ENCODE data around the gene TRIM25. TPM values are rescaled to one million over a fixed set of nuclear protein-coding genes. Genes with fewer than 3 reads are reported as not detected.

The TRIM25 gene, protein sequence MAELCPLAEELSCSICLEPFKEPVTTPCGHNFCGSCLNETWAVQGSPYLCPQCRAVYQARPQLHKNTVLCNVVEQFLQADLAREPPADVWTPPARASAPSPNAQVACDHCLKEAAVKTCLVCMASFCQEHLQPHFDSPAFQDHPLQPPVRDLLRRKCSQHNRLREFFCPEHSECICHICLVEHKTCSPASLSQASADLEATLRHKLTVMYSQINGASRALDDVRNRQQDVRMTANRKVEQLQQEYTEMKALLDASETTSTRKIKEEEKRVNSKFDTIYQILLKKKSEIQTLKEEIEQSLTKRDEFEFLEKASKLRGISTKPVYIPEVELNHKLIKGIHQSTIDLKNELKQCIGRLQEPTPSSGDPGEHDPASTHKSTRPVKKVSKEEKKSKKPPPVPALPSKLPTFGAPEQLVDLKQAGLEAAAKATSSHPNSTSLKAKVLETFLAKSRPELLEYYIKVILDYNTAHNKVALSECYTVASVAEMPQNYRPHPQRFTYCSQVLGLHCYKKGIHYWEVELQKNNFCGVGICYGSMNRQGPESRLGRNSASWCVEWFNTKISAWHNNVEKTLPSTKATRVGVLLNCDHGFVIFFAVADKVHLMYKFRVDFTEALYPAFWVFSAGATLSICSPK
- total RNA-seq (10 to 100 TPM; 58.4 to 62.7 TPM), polyA plus RNA-seq (1 to 10 TPM; 2.9 to 8.3 TPM)

DNA sequence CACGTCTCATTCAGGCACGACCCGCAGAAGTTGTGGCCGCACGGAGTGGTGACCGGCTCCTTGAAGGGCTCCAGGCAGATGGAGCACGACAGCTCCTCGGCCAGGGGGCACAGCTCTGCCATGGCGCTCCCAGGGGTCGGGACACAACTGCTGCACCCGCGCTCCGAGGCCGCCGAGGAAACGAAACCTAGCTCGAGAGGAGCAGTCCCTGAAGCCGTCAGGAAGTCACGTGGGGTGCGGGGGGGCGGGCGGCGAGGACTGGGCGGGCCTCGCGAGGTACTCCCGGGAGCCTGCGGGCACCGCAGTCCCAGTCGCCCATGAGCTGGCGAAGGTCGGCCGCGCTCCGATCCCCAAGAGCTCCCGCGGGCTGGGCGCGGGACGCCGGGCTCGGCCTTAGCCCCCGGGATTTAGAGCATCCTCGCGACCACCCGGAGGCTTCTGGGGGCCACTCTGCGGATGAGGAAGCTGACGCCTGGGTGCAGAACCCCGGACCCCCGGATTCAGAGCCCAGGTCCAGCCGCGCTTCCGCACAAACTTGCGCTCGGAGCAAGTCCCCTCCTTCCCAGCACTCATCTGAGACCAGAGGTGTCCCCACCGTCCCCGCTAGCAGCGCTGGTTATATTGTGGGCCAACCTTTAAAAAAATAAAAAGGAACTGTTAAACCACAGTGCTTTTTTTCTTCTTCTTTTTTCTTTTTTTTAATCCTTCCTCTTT is at the start of gene TRIM25:
Gene TRIM25, minus strand, starts transcription at position 183 of the 714 bp plus-strand sequence. Its CDS starts 61 bp downstream, at position 122.
- Mint-ChIP-seq H3K27ac (peak within 1 kb of the TSS; percentile 78 to 98 (median 94)), H3K36me3 (peaks cover 0 to 20% of the 10 kb centered on the region in 2 donors), H3K27me3 (no peaks in the 10 kb centered on the region), H3K9me3 (peaks cover 0 to 10% (median 2%) of the 10 kb centered on the region in 8 donors), H3K4me1 (peaks cover 33 to 45% (median 40%) of the 10 kb centered on the region in 4 donors), H3K4me3 (peak within 1 kb of the TSS; percentile 80 to 97 (median 90))
- CTCF ChIA-PET (ENCODE audit: partially characterized antibody) = interaction anchor here (1.1 to 2.5 kb wide), 3 partner anchors 18 to 25 kb away, joined by 3 to 11 read pairs (median 7); no protein-coding TSS in a partner anchor
- Histone ChIP-seq H3K27me3 (ENCODE audit: insufficient read depth, low read length) (no peaks in the 10 kb centered on the region), H3K4me3 (ENCODE audit: low read length in 2 of 2) (peak within 1 kb of the TSS; percentile 79 to 91), H3K36me3 (ENCODE audit: insufficient read depth, low read length) (no peaks in the 10 kb centered on the region), H3K9me3 (ENCODE audit: control insufficient read depth in 1 of 2, low read length in 2 of 2) (no peaks in the 10 kb centered on the region), H3K27ac (ENCODE audit: low read depth, low read length) (peak within 1 kb of the TSS; percentile 85), H3K4me1 (ENCODE audit: insufficient read depth, low read length) (peaks cover 43% of the 10 kb centered on the region)
- POLR2A ChIA-PET (ENCODE audit: partially characterized antibody) = interaction anchor here (0.6 to 2.4 kb wide), 22 partner anchors 8 to 1718 kb away, joined by 3 to 14 read pairs (median 3); partner anchors contain the start of genes COIL, MRPS23 and SCPEP1
- DNase-seq = peak; percentile 75 to 93 (median 80)
- intact Hi-C loops (cut with micrococcal nuclease) = loop anchor here (1.0 kb wide), 2 partner anchors 47 to 81 kb away; partner anchors contain the start of genes C17orf67 and COIL

DNA sequence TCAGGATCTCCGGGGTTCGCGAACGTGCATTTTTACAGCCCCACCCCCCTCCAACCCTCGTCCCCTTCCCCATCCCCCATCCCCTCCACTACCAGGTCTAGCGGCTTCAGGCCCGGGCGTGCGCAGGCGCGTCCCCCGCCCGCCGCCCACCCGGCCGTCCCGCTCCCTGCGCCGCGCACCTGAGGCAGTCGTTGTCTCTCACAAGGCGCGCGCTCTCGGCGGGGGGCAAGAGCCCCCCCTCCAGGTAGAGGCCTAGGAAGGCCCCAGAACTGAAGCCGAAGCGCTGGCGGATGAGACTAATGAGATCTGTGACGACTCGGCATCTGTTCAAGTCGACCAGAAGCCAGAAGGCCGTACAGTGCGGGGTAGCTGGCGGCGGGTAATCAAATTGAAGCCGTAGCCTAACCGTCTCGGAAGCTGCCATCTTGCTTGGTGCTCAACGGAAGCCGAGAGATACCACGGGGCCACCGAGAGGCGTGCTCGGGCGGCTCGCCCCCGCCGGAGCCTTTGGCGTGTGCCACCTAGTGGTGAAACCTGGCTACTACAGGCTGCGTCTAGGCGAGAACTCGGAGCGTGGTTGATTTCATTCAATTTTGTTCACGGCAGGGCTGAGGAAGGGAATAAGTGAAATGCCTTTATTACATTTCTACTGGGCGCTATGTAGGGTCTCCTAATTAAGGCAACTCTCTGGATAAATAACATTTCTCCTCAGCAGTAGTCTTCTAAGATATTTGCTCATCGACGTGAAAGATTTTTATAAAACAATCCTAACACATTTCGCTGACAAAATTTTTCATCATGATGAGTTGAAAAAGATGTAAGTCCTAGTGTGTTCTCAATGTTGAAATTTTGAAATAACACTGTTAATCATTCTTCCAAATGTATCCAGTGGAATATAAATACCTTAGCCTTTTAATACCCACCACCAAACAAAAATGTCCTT is 47.0 kb upstream of the TRIM25 start, which contains the start of gene COIL:
Gene COIL, minus strand, starts transcription at position 455 of the 943 bp plus-strand sequence. Its CDS starts 31 bp downstream, at position 424.
- CTCF ChIA-PET (ENCODE audit: partially characterized antibody) = interaction anchor here (0.7 to 1.5 kb wide), 6 partner anchors 9 to 143 kb away, joined by 3 to 7 read pairs (median 4); no protein-coding TSS in a partner anchor
- Histone ChIP-seq H3K4me3 (ENCODE audit: low read length in 2 of 2) (peak within 1 kb of the TSS; percentile 81 to 82), H3K4me1 (ENCODE audit: insufficient read depth, low read length) (peaks cover 20% of the 10 kb centered on the region), H3K27me3 (ENCODE audit: insufficient read depth, low read length) (no peaks in the 10 kb centered on the region), H3K9me3 (ENCODE audit: control insufficient read depth in 1 of 2, low read length in 2 of 2) (no peaks in the 10 kb centered on the region), H3K36me3 (ENCODE audit: insufficient read depth, low read length) (no peaks in the 10 kb centered on the region), H3K27ac (ENCODE audit: low read depth, low read length) (peak within 1 kb of the TSS; percentile 87)
- POLR2A ChIA-PET (ENCODE audit: partially characterized antibody) = interaction anchor here (0.7 to 1.6 kb wide), 5 partner anchors 16 to 126 kb away, joined by 3 to 8 read pairs (median 5); partner anchors contain the start of genes SCPEP1 and TRIM25
- intact Hi-C loops (cut with micrococcal nuclease) = loop anchor here (1.0 to 5.0 kb wide), 7 partner anchors 18 to 369 kb away; partner anchors contain the start of genes AKAP1, C17orf67, DGKE and NOG
- Mint-ChIP-seq H3K27ac (peak within 1 kb of the TSS; percentile 65 to 96 (median 94)), H3K36me3 (no peaks in the 10 kb centered on the region), H3K4me3 (peak within 1 kb of the TSS; percentile 78 to 91 (median 89)), H3K27me3 (peaks cover 0 to 1% of the 10 kb centered on the region in 2 donors), H3K4me1 (peaks cover 10 to 29% (median 21%) of the 10 kb centered on the region in 4 donors), H3K9me3 (no peaks in the 10 kb centered on the region)
- DNase-seq = peak; percentile 90 to 93 (median 91)

DNA sequence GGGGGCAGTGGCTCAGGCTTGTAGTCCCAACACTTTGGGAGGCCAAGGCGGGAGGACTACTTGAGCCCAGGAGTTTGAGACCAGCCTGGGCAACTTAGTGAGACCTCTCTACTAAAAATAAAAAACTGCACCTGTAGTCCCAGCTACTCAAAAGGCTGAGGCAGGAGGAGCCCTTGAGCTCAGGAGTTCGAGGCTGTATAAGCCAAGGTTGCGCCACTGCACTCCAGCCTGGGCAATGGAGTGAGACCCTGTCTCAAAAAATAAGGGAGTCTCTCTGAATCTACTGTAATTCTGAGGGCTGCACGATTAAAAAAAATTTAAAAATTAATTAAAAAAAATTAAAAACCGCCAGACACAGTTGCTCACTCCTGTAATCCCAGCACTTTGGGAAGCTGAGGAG is 43.1 kb upstream of the TRIM25 start:
- intact Hi-C loops (cut with micrococcal nuclease) = no loop called here
- Histone ChIP-seq H3K36me3 (ENCODE audit: insufficient read depth, low read length) (no peaks in the 10 kb centered on the region), H3K9me3 (ENCODE audit: control insufficient read depth in 1 of 2, low read length in 2 of 2) (no peaks in the 10 kb centered on the region), H3K27me3 (ENCODE audit: insufficient read depth, low read length) (no peaks in the 10 kb centered on the region), H3K27ac (ENCODE audit: low read depth, low read length) (no peak overlapping the region), H3K4me3 (ENCODE audit: low read length in 2 of 2) (no peak overlapping the region), H3K4me1 (ENCODE audit: insufficient read depth, low read length) (peaks cover 20% of the 10 kb centered on the region)
- Mint-ChIP-seq H3K4me1 (peaks cover 12 to 38% (median 28%) of the 10 kb centered on the region in 4 donors), H3K27ac (no peak overlapping the region), H3K27me3 (peaks cover 0 to 1% of the 10 kb centered on the region in 2 donors), H3K9me3 (no peaks in the 10 kb centered on the region), H3K4me3 (no peak overlapping the region), H3K36me3 (peaks cover 0 to 15% of the 10 kb centered on the region in 2 donors)
- CTCF ChIA-PET (ENCODE audit: partially characterized antibody) = interaction anchor here (1.6 to 1.8 kb wide), 2 partner anchors 15 to 17 kb away, joined by 4 read pairs; no protein-coding TSS in a partner anchor
- no peak for DNase-seq
- POLR2A ChIA-PET (ENCODE audit: partially characterized antibody) = no interaction called here

DNA sequence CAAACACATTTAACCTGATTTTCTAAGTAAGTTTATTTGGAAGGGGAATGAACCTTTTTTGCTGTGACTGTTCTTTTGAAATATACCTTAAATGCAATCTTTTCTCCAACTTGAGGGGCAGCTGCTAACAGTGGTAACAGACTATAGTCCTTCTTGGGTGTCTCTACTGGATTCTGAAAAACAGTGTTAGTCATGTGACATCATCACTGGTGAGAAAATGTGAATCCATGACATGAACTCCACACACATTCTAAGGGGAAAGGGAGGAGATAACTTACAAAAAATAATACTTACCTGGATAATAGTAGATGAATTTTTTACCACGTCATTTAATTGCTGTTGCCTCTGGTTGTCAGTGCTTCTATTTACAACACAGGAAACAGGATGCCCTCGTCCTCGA is 35.7 kb upstream of the TRIM25 start:
- Histone ChIP-seq H3K27me3 (ENCODE audit: insufficient read depth, low read length) (no peaks in the 10 kb centered on the region), H3K9me3 (ENCODE audit: control insufficient read depth in 1 of 2, low read length in 2 of 2) (no peaks in the 10 kb centered on the region), H3K4me1 (ENCODE audit: insufficient read depth, low read length) (no peaks in the 10 kb centered on the region), H3K36me3 (ENCODE audit: insufficient read depth, low read length) (peaks cover 7% of the 10 kb centered on the region), H3K27ac (ENCODE audit: low read depth, low read length) (no peak overlapping the region), H3K4me3 (ENCODE audit: low read length in 2 of 2) (no peak overlapping the region)
- ChIA-PET CTCF (ENCODE audit: partially characterized antibody) (interaction anchor here (1.6 kb wide), 1 partner anchor 130 kb away, joined by 4 read pairs; no protein-coding TSS in a partner anchor), POLR2A (ENCODE audit: partially characterized antibody) (interaction anchor here (1.2 kb wide), 1 partner anchor 36 kb away, joined by 3 read pairs; the partner anchor contains the start of gene TRIM25)
- no peak overlapping the region for H3K4me3 Mint-ChIP-seq
- intact Hi-C loops (cut with micrococcal nuclease) = no loop called here
- peaks cover 39 to 61% of the 10 kb centered on the region in 2 donors for H3K36me3 Mint-ChIP-seq
- DNase-seq = no peak
- H3K27ac Mint-ChIP-seq = peak overlapping the region in 4 of 7 donors; percentile 2 to 85 (median 27)
- H3K9me3 Mint-ChIP-seq = no peaks in the 10 kb centered on the region
- peaks cover 0 to 5% (median 3%) of the 10 kb centered on the region in 4 donors for H3K4me1 Mint-ChIP-seq
- no peaks in the 10 kb centered on the region for H3K27me3 Mint-ChIP-seq

DNA sequence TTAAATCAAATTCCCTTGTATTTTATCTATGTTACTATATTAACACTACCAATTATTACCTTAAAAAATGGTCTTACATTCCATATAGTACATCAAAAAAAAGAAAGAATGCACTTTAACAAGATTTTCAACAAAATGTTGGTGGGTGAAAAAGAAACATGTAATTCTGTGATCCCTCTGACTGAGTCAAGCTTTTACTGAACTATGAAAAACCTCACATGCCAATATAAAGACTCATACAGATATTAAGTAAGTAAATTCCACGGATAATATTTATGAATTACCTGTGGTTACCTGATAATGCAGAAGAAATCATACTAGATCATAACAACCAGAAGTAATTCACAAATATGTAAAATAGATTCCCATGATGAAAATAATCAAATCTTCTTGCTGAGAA is 34.6 kb upstream of the TRIM25 start:
- H3K27me3 ChIP-seq (ENCODE audit: insufficient read depth, low read length) = no peaks in the 10 kb centered on the region
- H3K9me3 ChIP-seq (ENCODE audit: control insufficient read depth in 1 of 2, low read length in 2 of 2) = no peaks in the 10 kb centered on the region
- no peak overlapping the region for H3K27ac Mint-ChIP-seq
- ChIA-PET POLR2A (ENCODE audit: partially characterized antibody) (no interaction called here), CTCF (ENCODE audit: partially characterized antibody) (interaction anchor here (1.6 kb wide), 1 partner anchor 129 kb away, joined by 4 read pairs; no protein-coding TSS in a partner anchor)
- H3K4me3 Mint-ChIP-seq = no peak overlapping the region
- H3K4me1 Mint-ChIP-seq = peaks cover 0 to 4% (median 2%) of the 10 kb centered on the region in 4 donors
- peaks cover 7% of the 10 kb centered on the region for H3K36me3 ChIP-seq (ENCODE audit: insufficient read depth, low read length)
- H3K27ac ChIP-seq (ENCODE audit: low read depth, low read length) = no peak overlapping the region
- H3K27me3 Mint-ChIP-seq = no peaks in the 10 kb centered on the region
- DNase-seq = no peak
- H3K4me1 ChIP-seq (ENCODE audit: insufficient read depth, low read length) = no peaks in the 10 kb centered on the region
- H3K9me3 Mint-ChIP-seq = no peaks in the 10 kb centered on the region
- H3K36me3 Mint-ChIP-seq = peaks cover 39 to 63% of the 10 kb centered on the region in 2 donors
- H3K4me3 ChIP-seq (ENCODE audit: low read length in 2 of 2) = no peak overlapping the region
- intact Hi-C loops (cut with micrococcal nuclease) = no loop called here

DNA sequence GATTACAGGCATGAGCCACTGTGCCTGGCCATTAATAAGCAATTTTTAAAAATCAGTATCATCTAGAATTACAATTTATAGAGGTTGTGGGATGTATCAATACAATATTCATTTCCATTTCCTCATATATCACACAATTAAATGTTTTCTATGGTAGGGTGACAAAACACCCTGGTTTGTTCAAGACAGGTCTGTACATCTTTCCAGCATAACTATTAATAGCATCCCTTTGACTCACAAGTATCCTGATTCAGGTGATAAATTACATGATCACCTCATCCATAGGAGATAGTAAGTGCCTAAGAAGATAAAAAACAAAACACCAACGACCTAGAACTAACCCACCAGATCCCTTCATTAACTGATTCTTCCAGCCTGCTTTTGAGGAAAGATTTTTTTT is 33.9 kb upstream of the TRIM25 start:
- no peaks in the 10 kb centered on the region for H3K9me3 ChIP-seq (ENCODE audit: control insufficient read depth in 1 of 2, low read length in 2 of 2)
- no peak overlapping the region for H3K27ac ChIP-seq (ENCODE audit: low read depth, low read length)
- no peak for DNase-seq
- POLR2A ChIA-PET (ENCODE audit: partially characterized antibody) = no interaction called here
- Mint-ChIP-seq H3K4me3 (no peak overlapping the region), H3K27me3 (no peaks in the 10 kb centered on the region), H3K27ac (no peak overlapping the region), H3K9me3 (no peaks in the 10 kb centered on the region), H3K36me3 (peaks cover 44 to 67% of the 10 kb centered on the region in 2 donors), H3K4me1 (peaks cover 0 to 3% (median 2%) of the 10 kb centered on the region in 4 donors)
- H3K4me3 ChIP-seq (ENCODE audit: low read length in 2 of 2) = no peak overlapping the region
- no peaks in the 10 kb centered on the region for H3K27me3 ChIP-seq (ENCODE audit: insufficient read depth, low read length)
- CTCF ChIA-PET (ENCODE audit: partially characterized antibody) = no interaction called here
- intact Hi-C loops (cut with micrococcal nuclease) = no loop called here
- no peaks in the 10 kb centered on the region for H3K4me1 ChIP-seq (ENCODE audit: insufficient read depth, low read length)
- H3K36me3 ChIP-seq (ENCODE audit: insufficient read depth, low read length) = peaks cover 7% of the 10 kb centered on the region
